Measurements from ENCODE around the gene TAF4B. TPM values are rescaled to one million over a fixed set of nuclear protein-coding genes. Genes with fewer than 3 reads are reported as not detected.

The TAF4B gene
- polyA plus RNA-seq, 1 of the 3 experiments (the other 2 are of a cell fraction) = 1.3 TPM

DNA sequence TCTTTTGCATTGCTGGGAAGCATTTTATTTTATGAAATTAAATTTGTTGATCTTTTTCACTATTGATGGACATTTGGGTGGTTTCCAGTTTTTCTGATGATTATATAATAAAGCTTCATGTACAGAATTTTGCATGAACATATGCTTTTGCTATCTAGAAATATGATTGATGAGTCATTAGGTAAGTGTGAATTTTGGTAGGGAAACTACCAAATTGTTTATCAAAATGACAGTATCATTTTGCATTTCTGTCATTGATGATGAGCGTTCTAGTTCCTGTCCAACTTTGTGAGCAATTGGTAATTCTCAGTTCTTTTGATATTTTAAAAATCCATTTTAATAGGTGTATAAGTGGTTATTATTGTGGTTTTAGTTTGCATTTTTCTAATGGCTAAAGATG, 67.7 kb downstream of the TAF4B start:
- Histone ChIP-seq H3K27ac (ENCODE audit: low read depth in 2 of 2, low read length in 1 of 2) (no peak overlapping the region), H3K4me2 (no peak overlapping the region), H3K4me1 (ENCODE audit: control insufficient read depth in 1 of 2, insufficient read depth in 2 of 2, low read depth in 1 of 2, low read length in 1 of 2) (no peaks in the 10 kb centered on the region), H3K36me3 (replicated peaks in 1 of 2; ENCODE audit: control insufficient read depth in 1 of 2, insufficient read depth in 2 of 2, low read length in 1 of 2) (no peaks in the 10 kb centered on the region), H3K79me2 (ENCODE audit: insufficient read depth) (no peaks in the 10 kb centered on the region), H3K4me3 (ENCODE audit: low read depth in 2 of 2, low read length in 1 of 2) (no peak overlapping the region), H4K20me1 (ENCODE audit: insufficient read depth) (no peaks in the 10 kb centered on the region), H3K9ac (no peak overlapping the region), H2AFZ (ENCODE audit: low read depth) (no peak overlapping the region), H3K9me3 (no peaks in the 10 kb centered on the region), H3F3A (replicated peaks; ENCODE audit: insufficient read depth) (no peaks in the 10 kb centered on the region), H3K9me2 (no peaks in the 10 kb centered on the region), H3K27me3 (ENCODE audit: insufficient read depth) (no peaks in the 10 kb centered on the region)
- no peak for DNase-seq
- CTCF ChIA-PET = interaction anchor here (1.2 to 1.4 kb wide), 2 partner anchors 13 to 112 kb away, joined by 3 to 6 read pairs; no protein-coding TSS in a partner anchor
- 100% methylated on average over 1 of the region's 1 CpG for WGBS (ENCODE audit: low lambda C conversion rate)
- POLR2A ChIA-PET = no interaction called here
- TF ChIP-seq GABPA (IDR thresholded peaks at IDR 0.05; ENCODE audit: low read depth) (no peak), GATA2 (CRISPR knock-in tag; IDR thresholded peaks at IDR 0.05) (no peak), SIN3A (IDR thresholded peaks at IDR 0.05; ENCODE audit: borderline replicate concordance, low read depth, low read length) (no peak), RXRA (IDR thresholded peaks at IDR 0.05; ENCODE audit: borderline replicate concordance, low read depth) (no peak), JUND (IDR thresholded peaks at IDR 0.05) (no peak), YY1 (IDR thresholded peaks at IDR 0.05; ENCODE audit: low read depth) (no peak), EZH2phosphoT487 (IDR thresholded peaks at IDR 0.05; ENCODE audit: borderline replicate concordance, low read depth) (no peak)
- TF ChIP-seq, protein P1, sequence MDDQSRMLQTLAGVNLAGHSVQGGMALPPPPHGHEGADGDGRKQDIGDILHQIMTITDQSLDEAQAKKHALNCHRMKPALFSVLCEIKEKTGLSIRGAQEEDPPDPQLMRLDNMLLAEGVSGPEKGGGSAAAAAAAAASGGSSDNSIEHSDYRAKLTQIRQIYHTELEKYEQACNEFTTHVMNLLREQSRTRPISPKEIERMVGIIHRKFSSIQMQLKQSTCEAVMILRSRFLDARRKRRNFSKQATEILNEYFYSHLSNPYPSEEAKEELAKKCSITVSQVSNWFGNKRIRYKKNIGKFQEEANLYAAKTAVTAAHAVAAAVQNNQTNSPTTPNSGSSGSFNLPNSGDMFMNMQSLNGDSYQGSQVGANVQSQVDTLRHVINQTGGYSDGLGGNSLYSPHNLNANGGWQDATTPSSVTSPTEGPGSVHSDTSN (IDR thresholded peaks at IDR 0.05) = no peak

GRCh38 chr18:26298107-26298506, 71.9 kb downstream of the TAF4B start:
- ChIA-PET CTCF (interaction anchor here (0.7 kb wide), 1 partner anchor 78 kb away, joined by 3 read pairs; no protein-coding TSS in a partner anchor), POLR2A (no interaction called here)
- no peak overlapping the region for H3K4me2 ChIP-seq
- no peak for TF ChIP-seq EP300 (IDR thresholded peaks at IDR 0.05; ENCODE audit: borderline replicate concordance in 1 of 2, low read depth in 1 of 2, low read length in 1 of 2)
- no peak overlapping the region for H3K9ac ChIP-seq
- no peaks in the 10 kb centered on the region for H3K9me2 ChIP-seq
- H2AFZ ChIP-seq (ENCODE audit: low read depth) = no peak overlapping the region
- 95% methylated on average over 8 of the region's 8 CpGs for WGBS (ENCODE audit: low lambda C conversion rate)
- no peaks in the 10 kb centered on the region for H3K79me2 ChIP-seq (ENCODE audit: insufficient read depth)
- H3K4me1 ChIP-seq (ENCODE audit: control insufficient read depth in 1 of 2, insufficient read depth in 2 of 2, low read depth in 1 of 2, low read length in 1 of 2) = no peaks in the 10 kb centered on the region
- H3K27me3 ChIP-seq (ENCODE audit: insufficient read depth) = no peaks in the 10 kb centered on the region
- no peaks in the 10 kb centered on the region for H4K20me1 ChIP-seq (ENCODE audit: insufficient read depth)
- no peak overlapping the region for H3K27ac ChIP-seq (ENCODE audit: low read depth in 2 of 2, low read length in 1 of 2)
- no peak overlapping the region for H3K4me3 ChIP-seq (ENCODE audit: low read depth in 2 of 2, low read length in 1 of 2)
- no peak for DNase-seq
- H3K36me3 ChIP-seq (replicated peaks in 1 of 2; ENCODE audit: control insufficient read depth in 1 of 2, insufficient read depth in 2 of 2, low read length in 1 of 2) = no peaks in the 10 kb centered on the region
- H3K9me3 ChIP-seq = no peaks in the 10 kb centered on the region
- no peaks in the 10 kb centered on the region for H3F3A ChIP-seq (replicated peaks; ENCODE audit: insufficient read depth)

DNA sequence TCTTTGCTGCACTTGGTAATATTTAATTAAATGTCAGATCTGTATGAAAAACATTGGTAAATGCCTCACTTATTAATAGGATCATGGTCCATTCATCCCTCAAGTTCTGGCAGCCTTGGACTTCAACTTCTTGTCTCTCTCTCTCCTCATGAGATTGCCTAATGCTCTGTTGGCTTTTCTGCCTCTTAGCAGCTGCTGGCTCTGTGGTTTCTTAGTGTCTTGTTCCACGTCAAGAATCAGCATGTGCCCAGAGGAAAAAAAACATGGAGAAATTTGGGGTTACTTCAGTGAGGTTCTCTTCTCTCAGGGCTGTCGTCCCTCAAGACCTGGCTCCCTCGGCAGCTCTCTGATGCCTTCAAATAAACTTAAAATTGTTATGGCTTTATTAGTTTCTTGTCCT, 75.4 kb downstream of the TAF4B start:
- Histone ChIP-seq H3K27ac (ENCODE audit: low read depth in 2 of 2, low read length in 1 of 2) (no peak overlapping the region), H3K4me1 (ENCODE audit: control insufficient read depth in 1 of 2, insufficient read depth in 2 of 2, low read depth in 1 of 2, low read length in 1 of 2) (no peaks in the 10 kb centered on the region), H3K9me3 (no peaks in the 10 kb centered on the region), H3K27me3 (ENCODE audit: insufficient read depth) (no peaks in the 10 kb centered on the region), H4K20me1 (ENCODE audit: insufficient read depth) (no peaks in the 10 kb centered on the region), H3K9ac (no peak overlapping the region), H3K4me3 (ENCODE audit: low read depth in 2 of 2, low read length in 1 of 2) (no peak overlapping the region), H3K79me2 (ENCODE audit: insufficient read depth) (no peaks in the 10 kb centered on the region), H3K36me3 (replicated peaks in 1 of 2; ENCODE audit: control insufficient read depth in 1 of 2, insufficient read depth in 2 of 2, low read length in 1 of 2) (no peaks in the 10 kb centered on the region), H3F3A (replicated peaks; ENCODE audit: insufficient read depth) (peaks cover 3% of the 10 kb centered on the region), H2AFZ (ENCODE audit: low read depth) (no peak overlapping the region), H3K9me2 (no peaks in the 10 kb centered on the region), H3K4me2 (no peak overlapping the region)
- no peak for DNase-seq
- 88% methylated on average over 3 of the region's 3 CpGs for WGBS (ENCODE audit: low lambda C conversion rate)
- POLR2A ChIA-PET = no interaction called here
- CTCF ChIA-PET = interaction anchor here (1.0 kb wide), 1 partner anchor 23 kb away, joined by 4 read pairs; no protein-coding TSS in a partner anchor
- TF ChIP-seq JUND (IDR thresholded peaks at IDR 0.05) (no peak), MEF2A (IDR thresholded peaks at IDR 0.05; ENCODE audit: borderline replicate concordance, low read depth) (no peak), MAX (IDR thresholded peaks at IDR 0.05; ENCODE audit: low read depth) (no peak), TEAD4 (IDR thresholded peaks at IDR 0.05; ENCODE audit: borderline replicate concordance, insufficient read depth) (no peak), SMC3 (IDR thresholded peaks at IDR 0.05; ENCODE audit: low read depth, low read length) (no peak), ELF1 (IDR thresholded peaks at IDR 0.05) (no peak), FOXM1 (IDR thresholded peaks at IDR 0.05; ENCODE audit: low read depth) (no peak), CHD2 (IDR thresholded peaks at IDR 0.05; ENCODE audit: low read length, partially characterized antibody) (no peak), RCOR1 (IDR thresholded peaks at IDR 0.05; ENCODE audit: low read length) (no peak), MXI1 (IDR thresholded peaks at IDR 0.05; ENCODE audit: low read depth, low read length) (no peak), EP300 (IDR thresholded peaks at IDR 0.05; ENCODE audit: borderline replicate concordance in 1 of 2, low read depth in 1 of 2, low read length in 1 of 2) (no peak), RFX5 (IDR thresholded peaks at IDR 0.05; ENCODE audit: low read length) (no peak), POLR2AphosphoS5 (IDR thresholded peaks at IDR 0.05; ENCODE audit: low read depth, low read length) (no peak), RXRA (IDR thresholded peaks at IDR 0.05; ENCODE audit: borderline replicate concordance, low read depth) (no peak), GATA2 (CRISPR knock-in tag; IDR thresholded peaks at IDR 0.05) (no peak), RAD21 (IDR thresholded peaks at IDR 0.05; ENCODE audit: low read length) (no peak)
- TF ChIP-seq, protein P2, sequence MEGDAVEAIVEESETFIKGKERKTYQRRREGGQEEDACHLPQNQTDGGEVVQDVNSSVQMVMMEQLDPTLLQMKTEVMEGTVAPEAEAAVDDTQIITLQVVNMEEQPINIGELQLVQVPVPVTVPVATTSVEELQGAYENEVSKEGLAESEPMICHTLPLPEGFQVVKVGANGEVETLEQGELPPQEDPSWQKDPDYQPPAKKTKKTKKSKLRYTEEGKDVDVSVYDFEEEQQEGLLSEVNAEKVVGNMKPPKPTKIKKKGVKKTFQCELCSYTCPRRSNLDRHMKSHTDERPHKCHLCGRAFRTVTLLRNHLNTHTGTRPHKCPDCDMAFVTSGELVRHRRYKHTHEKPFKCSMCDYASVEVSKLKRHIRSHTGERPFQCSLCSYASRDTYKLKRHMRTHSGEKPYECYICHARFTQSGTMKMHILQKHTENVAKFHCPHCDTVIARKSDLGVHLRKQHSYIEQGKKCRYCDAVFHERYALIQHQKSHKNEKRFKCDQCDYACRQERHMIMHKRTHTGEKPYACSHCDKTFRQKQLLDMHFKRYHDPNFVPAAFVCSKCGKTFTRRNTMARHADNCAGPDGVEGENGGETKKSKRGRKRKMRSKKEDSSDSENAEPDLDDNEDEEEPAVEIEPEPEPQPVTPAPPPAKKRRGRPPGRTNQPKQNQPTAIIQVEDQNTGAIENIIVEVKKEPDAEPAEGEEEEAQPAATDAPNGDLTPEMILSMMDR (IDR thresholded peaks at IDR 0.05) = no peak

Data from SK-N-SH (cell line).